ENCODE measurements around the gene ABCC3.

DNA sequence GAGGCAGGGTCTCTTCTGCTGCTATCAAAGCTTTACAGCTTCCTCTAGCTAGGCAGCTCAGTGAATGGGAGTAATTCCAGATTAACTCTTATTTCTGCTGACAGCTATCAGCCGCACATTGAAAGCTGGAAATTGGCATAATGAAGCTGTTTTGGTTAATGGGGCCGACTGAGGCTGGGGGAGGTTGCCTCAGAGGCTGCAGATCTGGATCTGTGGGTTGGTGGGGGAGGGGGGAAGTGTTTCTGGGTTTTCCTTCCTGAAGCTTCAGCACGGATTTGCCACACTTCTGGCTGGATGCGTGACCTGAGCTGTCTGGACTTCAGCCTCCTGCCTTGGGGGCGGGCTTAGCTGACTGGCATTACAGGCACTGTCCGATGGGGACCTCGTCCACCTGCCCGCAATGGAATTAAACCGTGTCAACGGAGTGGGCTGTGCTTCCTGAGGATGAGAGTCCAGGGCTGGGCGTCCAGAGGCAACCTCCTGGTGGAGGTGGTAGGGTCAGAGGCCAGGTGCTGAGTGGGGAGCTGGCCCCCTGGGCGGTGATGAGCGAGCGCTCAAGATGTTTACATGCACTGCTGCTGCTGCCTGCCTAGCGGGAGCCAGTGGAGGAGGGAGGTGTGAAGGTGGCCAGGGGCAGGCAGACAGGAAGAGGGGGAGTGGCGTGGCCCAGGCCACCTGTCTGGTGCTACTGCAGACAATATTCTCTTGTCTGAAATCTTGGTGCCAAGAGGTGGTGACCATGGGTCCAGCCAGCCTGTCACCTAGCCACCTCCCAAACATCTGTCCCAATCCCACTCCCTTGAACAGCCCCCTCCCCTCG, 6.7 kb upstream of the ABCC3 start:
- TF ChIP-seq GABPA (IDR thresholded peaks at IDR 0.05; ENCODE audit: borderline replicate concordance, insufficient read depth, low read length), result no peak
- no peak for TF ChIP-seq RAD21 (IDR thresholded peaks at IDR 0.05 in 1 of 2, conservative IDR thresholded peaks at IDR 0.05 in 1 of 2; ENCODE audit: low read depth in 2 of 2, low read length in 2 of 2)
- no peak for TF ChIP-seq POLR2A (IDR thresholded peaks at IDR 0.05; ENCODE audit: control extremely low read depth in 1 of 2, low read depth in 2 of 2, low read length in 2 of 2)
- TF ChIP-seq EZH2 (IDR thresholded peaks at IDR 0.05; ENCODE audit: low read depth, low read length, severe bottlenecking), result no peak
- no peak for TF ChIP-seq SP2 (IDR thresholded peaks at IDR 0.05; ENCODE audit: low read length)
- TF ChIP-seq CEBPB (IDR thresholded peaks at IDR 0.05; ENCODE audit: low read depth, low read length), result no peak
- TF ChIP-seq, protein P1, sequence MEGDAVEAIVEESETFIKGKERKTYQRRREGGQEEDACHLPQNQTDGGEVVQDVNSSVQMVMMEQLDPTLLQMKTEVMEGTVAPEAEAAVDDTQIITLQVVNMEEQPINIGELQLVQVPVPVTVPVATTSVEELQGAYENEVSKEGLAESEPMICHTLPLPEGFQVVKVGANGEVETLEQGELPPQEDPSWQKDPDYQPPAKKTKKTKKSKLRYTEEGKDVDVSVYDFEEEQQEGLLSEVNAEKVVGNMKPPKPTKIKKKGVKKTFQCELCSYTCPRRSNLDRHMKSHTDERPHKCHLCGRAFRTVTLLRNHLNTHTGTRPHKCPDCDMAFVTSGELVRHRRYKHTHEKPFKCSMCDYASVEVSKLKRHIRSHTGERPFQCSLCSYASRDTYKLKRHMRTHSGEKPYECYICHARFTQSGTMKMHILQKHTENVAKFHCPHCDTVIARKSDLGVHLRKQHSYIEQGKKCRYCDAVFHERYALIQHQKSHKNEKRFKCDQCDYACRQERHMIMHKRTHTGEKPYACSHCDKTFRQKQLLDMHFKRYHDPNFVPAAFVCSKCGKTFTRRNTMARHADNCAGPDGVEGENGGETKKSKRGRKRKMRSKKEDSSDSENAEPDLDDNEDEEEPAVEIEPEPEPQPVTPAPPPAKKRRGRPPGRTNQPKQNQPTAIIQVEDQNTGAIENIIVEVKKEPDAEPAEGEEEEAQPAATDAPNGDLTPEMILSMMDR (IDR thresholded peaks at IDR 0.05; ENCODE audit: control extremely low read depth in 1 of 3, insufficient read depth in 1 of 3, low read depth in 1 of 3, low read length in 3 of 3), result no peak
- no peak for TF ChIP-seq TAF1 (IDR thresholded peaks at IDR 0.05; ENCODE audit: low read depth, low read length)
- no peak for TF ChIP-seq SIN3A (conservative IDR thresholded peaks at IDR 0.05 in 1 of 2, IDR thresholded peaks at IDR 0.05 in 1 of 2; ENCODE audit: low read depth in 1 of 2, low read length in 2 of 2)
- TF ChIP-seq PHF8 (conservative IDR thresholded peaks at IDR 0.05; ENCODE audit: low read depth, low read length), result no peak
- no peak for TF ChIP-seq CBX8 (IDR thresholded peaks at IDR 0.05; ENCODE audit: borderline replicate concordance, low read depth, low read length)

Data from H1 (cell line).